PC-3 (cell line): ENCODE results near the gene GNB2. TPM values are rescaled to one million over a fixed set of nuclear protein-coding genes. Genes with fewer than 3 reads are reported as not detected.
A peak's percentile ranks its signal among the peaks of the same experiment; 100 is the strongest.

ENCODE experiments used
- ATAC-seq: fragments of 200-7000 bp; cut with Tn5 transposase; 2 replicates; pipeline ENCODE4 v1.9.1; 2020; ENCODE audit warnings: mild to moderate bottlenecking, moderate library complexity
- BruUV-seq: library from RNA; stranded (reverse); fragments of 400-500 nt; replicated peaks from 2 replicates; lab custom pipeline; 2021; lab: Mats Ljungman, UMichigan
- CTCF ChIA-PET: fragments of 300-600 bp; sonication (Branson Sonifier 250); formaldehyde crosslinking; loops from one replicate; lab custom pipeline; 2022; ENCODE audit warnings: antibody characterized with exemption; lab: Charles Lee
- POLR2A ChIA-PET: fragments of 300-600 bp; sonication (Branson Sonifier 250); formaldehyde crosslinking; loops from one replicate; lab custom pipeline; 2022; ENCODE audit warnings: antibody characterized with exemption; ENCODE audit not compliant: unreplicated experiment; lab: Charles Lee
- DNase-seq: peaks from one replicate; pipeline ENCODE4 v3.0.0-alpha.2; 2015
- H2AFZ ChIP-seq: fragments of 300-600 bp; sonication (generic); 2 replicates; pipeline ENCODE4 v1.6.0; 2016; ENCODE audit warnings: antibody characterized with exemption, low read length
- H3F3A ChIP-seq: fragments of 300-600 bp; sonication (generic); one replicate; pipeline ENCODE4 v1.6.0; 2017; ENCODE audit warnings: antibody characterized with exemption, low read length, control low read depth, mild to moderate bottlenecking; ENCODE audit not compliant: unreplicated experiment
- H3K27ac ChIP-seq: fragments of 300-600 bp; sonication (generic); 2 replicates; pipeline ENCODE4 v1.5.1; 2016; ENCODE audit warnings: mild to moderate bottlenecking, low read length
- H3K27me3 ChIP-seq: fragments of 300-600 bp; sonication (generic); 2 replicates; pipeline ENCODE4 v1.6.1; 2016; ENCODE audit warnings: low read length, mixed read lengths
- H3K36me3 ChIP-seq: fragments of 300-600 bp; sonication (generic); 2 replicates; pipeline ENCODE4 v1.6.1; 2016; ENCODE audit warnings: low read depth, mixed run types, low read length, mixed read lengths
- H3K4me1 ChIP-seq: fragments of 300-600 bp; sonication (generic); 2 replicates; pipeline ENCODE4 v1.5.1; 2016; ENCODE audit warnings: low read length; ENCODE audit not compliant: insufficient read depth
- H3K4me2 ChIP-seq: fragments of 300-600 bp; sonication (generic); 2 replicates; pipeline ENCODE4 v1.6.0; 2016; ENCODE audit warnings: low read length
- H3K4me3 ChIP-seq: fragments of 300-600 bp; sonication (generic); 2 replicates; pipeline ENCODE4 v1.5.1; 2016; ENCODE audit warnings: mild to moderate bottlenecking, low read length, mixed read lengths
- H3K79me2 ChIP-seq: fragments of 300-600 bp; sonication (generic); 2 replicates; pipeline ENCODE4 v1.6.1; 2017; ENCODE audit warnings: low read length, mixed read lengths
- H3K9ac ChIP-seq: fragments of 300-600 bp; sonication (generic); 2 replicates; pipeline ENCODE4 v1.6.0; 2016; ENCODE audit warnings: mild to moderate bottlenecking, low read length
- H3K9me2 ChIP-seq: fragments of 300-600 bp; sonication (generic); replicated peaks from 2 replicates; pipeline ENCODE4 v1.6.1; 2016; ENCODE audit warnings: mixed run types, low read length, mixed read lengths
- H3K9me3 ChIP-seq: fragments of 300-600 bp; sonication (generic); 2 replicates; pipeline ENCODE4 v1.6.1; 2016; ENCODE audit warnings: low read length, mixed read lengths
- H4K20me1 ChIP-seq: fragments of 300-600 bp; sonication (generic); 2 replicates; pipeline ENCODE4 v1.6.1; 2016; ENCODE audit warnings: low read length, mixed read lengths
- EZH2 ChIP-seq: fragments of 300-600 bp; sonication (generic); IDR thresholded peaks from one replicate; pipeline ENCODE4 v1.6.1; 2017; ENCODE audit warnings: antibody characterized with exemption, mild to moderate bottlenecking, low read length; ENCODE audit not compliant: unreplicated experiment
- EZH2phosphoT487 ChIP-seq: fragments of 300-600 bp; sonication (generic); IDR thresholded peaks from 2 replicates; pipeline ENCODE4 v1.6.1; 2018; ENCODE audit warnings: mild to moderate bottlenecking, antibody characterized with exemption, low read length, borderline replicate concordance
- intact Hi-C: fragments of 100-400 bp; cut with micrococcal nuclease; formaldehyde crosslinking; loops from 2 replicates; pipeline ENCODE4 v1.9.0; 2023
- total RNA-seq: library from RNA; depleted of rRNA; stranded (reverse); fragments of >200 nt; gene quantifications from 2 replicates; pipeline ENCODE4 v1.2.3, GENCODE V29; 2014
- TF ChIP-seq, protein P1 (sequence below): fragments of 300-600 bp; sonication (generic); conservative IDR thresholded peaks from 2 replicates; pipeline ENCODE4 v1.5.1; 2017; ENCODE audit warnings: antibody characterized with exemption, low read depth, mild to moderate bottlenecking, low read length

Gene GNB2
- total RNA-seq, 1 experiment from 2014 or later = 164 TPM

DNA sequence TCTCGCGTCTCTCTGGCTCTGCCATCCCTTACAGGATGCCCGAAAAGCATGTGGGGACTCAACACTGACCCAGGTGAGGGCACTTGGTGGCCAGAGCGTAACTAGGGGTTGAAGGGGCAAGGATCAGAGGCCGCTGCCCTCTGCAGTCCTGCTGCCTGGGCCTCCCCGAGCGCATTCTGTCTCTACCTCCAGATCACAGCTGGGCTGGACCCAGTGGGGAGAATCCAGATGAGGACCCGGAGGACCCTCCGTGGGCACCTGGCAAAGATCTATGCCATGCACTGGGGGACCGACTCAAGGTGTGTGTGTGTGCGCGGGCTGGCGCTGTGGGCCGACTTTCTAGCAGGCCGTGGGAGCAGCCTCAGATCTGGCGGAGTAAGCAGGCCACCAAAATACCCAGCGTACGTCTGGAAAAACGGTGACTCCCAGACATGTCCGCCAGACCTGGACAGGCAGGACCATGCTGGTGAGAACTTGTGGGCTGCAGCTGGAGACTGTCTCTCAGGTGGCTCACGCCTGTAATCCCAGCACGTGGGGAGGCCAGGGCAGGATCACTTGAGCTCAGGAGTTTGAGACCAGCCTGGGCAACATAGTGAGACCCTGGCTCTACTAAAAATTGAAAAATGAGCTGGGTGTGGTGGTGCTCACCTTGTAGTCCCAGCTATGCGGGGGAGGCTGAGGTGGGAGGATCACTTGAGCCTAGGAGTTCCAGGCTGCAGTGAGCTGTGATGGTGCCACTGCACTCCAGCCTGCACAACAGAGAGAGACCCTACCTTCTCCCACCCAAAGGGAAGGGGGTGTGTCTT, 3.2 kb downstream of the GNB2 start:
- Histone ChIP-seq H3K4me3 (peak overlapping the region; percentile 100; the same call in 1 of the 2 replicates), H3K4me1 (no peaks in the 10 kb centered on the region), H3K36me3 (peaks cover 12% of the 10 kb centered on the region; the same call in 1 of the 2 replicates), H3K79me2 (peaks cover 24% of the 10 kb centered on the region), H3K27me3 (no peaks in the 10 kb centered on the region), H3K4me2 (peak overlapping the region; percentile 98), H3K9ac (no peak overlapping the region), H3K27ac (no peak overlapping the region), H3K9me2 (no peaks in the 10 kb centered on the region), H4K20me1 (no peaks in the 10 kb centered on the region), H3F3A (no peaks in the 10 kb centered on the region), H3K9me3 (no peaks in the 10 kb centered on the region), H2AFZ (no peak overlapping the region)
- BruUV-seq = no TSS peak
- no peak for DNase-seq
- ChIA-PET CTCF (interaction anchor here (0.5 kb wide), 1 partner anchor 117 kb away, joined by 5 read pairs; no protein-coding TSS in a partner anchor), POLR2A (interaction anchor here (0.6 to 0.7 kb wide), 3 partner anchors 12 to 211 kb away, joined by 4 to 13 read pairs (median 12); partner anchors contain the start of genes FBXO24 and LRCH4)
- TF ChIP-seq, protein P1, sequence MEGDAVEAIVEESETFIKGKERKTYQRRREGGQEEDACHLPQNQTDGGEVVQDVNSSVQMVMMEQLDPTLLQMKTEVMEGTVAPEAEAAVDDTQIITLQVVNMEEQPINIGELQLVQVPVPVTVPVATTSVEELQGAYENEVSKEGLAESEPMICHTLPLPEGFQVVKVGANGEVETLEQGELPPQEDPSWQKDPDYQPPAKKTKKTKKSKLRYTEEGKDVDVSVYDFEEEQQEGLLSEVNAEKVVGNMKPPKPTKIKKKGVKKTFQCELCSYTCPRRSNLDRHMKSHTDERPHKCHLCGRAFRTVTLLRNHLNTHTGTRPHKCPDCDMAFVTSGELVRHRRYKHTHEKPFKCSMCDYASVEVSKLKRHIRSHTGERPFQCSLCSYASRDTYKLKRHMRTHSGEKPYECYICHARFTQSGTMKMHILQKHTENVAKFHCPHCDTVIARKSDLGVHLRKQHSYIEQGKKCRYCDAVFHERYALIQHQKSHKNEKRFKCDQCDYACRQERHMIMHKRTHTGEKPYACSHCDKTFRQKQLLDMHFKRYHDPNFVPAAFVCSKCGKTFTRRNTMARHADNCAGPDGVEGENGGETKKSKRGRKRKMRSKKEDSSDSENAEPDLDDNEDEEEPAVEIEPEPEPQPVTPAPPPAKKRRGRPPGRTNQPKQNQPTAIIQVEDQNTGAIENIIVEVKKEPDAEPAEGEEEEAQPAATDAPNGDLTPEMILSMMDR = no peak
- TF ChIP-seq EZH2phosphoT487 = no peak
- TF ChIP-seq EZH2 = no peak
- intact Hi-C loops = no loop called here
- ATAC-seq = no peak

DNA sequence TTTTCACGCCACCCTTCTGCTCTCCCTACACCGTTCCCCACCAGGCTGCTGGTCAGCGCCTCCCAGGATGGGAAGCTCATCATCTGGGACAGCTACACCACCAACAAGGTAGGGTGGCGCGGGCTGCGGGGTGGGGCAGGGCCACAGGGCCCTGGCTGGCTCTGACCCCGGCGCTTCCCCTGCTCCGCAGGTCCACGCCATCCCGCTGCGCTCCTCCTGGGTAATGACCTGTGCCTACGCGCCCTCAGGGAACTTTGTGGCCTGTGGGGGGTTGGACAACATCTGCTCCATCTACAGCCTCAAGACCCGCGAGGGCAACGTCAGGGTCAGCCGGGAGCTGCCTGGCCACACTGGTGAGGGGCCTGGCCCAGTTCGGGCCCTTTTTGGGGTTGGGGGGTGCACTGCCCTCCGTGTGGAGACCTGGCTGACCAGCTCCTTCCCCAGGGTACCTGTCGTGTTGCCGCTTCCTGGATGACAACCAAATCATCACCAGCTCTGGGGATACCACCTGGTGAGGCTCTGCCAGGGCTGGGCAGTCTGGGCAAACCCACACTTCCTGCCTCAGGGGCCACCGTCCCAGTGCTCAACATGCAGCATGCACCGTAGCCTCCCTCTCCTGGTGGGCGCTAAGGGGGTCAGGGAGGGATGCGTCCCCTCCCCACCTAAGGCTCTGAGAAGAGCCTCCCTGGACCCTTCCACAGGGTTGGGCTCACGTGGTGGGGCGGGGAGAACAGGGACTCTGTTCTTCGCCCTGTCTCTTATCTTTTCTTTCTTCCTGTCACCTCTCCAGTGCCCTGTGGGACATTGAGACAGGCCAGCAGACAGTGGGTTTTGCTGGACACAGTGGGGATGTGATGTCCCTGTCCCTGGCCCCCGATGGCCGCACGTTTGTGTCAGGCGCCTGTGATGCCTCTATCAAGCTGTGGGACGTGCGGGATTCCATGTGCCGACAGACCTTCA, 4.0 kb downstream of the GNB2 start:
- no peaks in the 10 kb centered on the region for H3K27me3 ChIP-seq
- BruUV-seq = no TSS peak
- H3K79me2 ChIP-seq = peaks cover 24% of the 10 kb centered on the region
- CTCF ChIA-PET = no interaction called here
- no peaks in the 10 kb centered on the region for H3K9me2 ChIP-seq
- H3K4me3 ChIP-seq = no peak overlapping the region
- H3K9me3 ChIP-seq = no peaks in the 10 kb centered on the region
- H3K4me2 ChIP-seq = no peak overlapping the region
- no peaks in the 10 kb centered on the region for H3K4me1 ChIP-seq
- TF ChIP-seq, protein P1 = no peak
- no peak for TF ChIP-seq EZH2
- no peak for TF ChIP-seq EZH2phosphoT487
- intact Hi-C loops = no loop called here
- H3K36me3 ChIP-seq = peaks cover 17% of the 10 kb centered on the region; the same call in 1 of the 2 replicates
- H2AFZ ChIP-seq = no peak overlapping the region
- POLR2A ChIA-PET = no interaction called here
- no peak overlapping the region for H3K27ac ChIP-seq
- no peak overlapping the region for H3K9ac ChIP-seq
- H4K20me1 ChIP-seq = no peaks in the 10 kb centered on the region
- H3F3A ChIP-seq = no peaks in the 10 kb centered on the region
- DNase-seq (no peak), ATAC-seq (no peak)
